H1 (cell line): Measurements from ENCODE around the gene NFATC1. TPM values are rescaled to one million over a fixed set of nuclear protein-coding genes. Genes with fewer than 3 reads are reported as not detected.

Experiments used
- CTCF ChIA-PET: fragments of 300-600 bp; sonication (Branson Sonifier 250); formaldehyde crosslinking; loops from one replicate; lab custom pipeline; 2021; ENCODE audit not compliant: partially characterized antibody; lab: Charles Lee
- POLR2A ChIA-PET: fragments of 300-600 bp; sonication (Branson Sonifier 250); formaldehyde crosslinking; loops from one replicate; lab custom pipeline; 2021; ENCODE audit warnings: inconsistent platforms; ENCODE audit not compliant: partially characterized antibody; lab: Charles Lee
- DNase-seq, 2 experiments: peaks; one replicate each; pipeline versions ENCODE4 v3.0.0 to v3.0.0-alpha.2; 2010 to 2022; ENCODE audit warnings: low spot score in 2 of 2, low read depth in 1 of 2, mixed read lengths in 1 of 2
- FAIRE-seq: peaks from 2 replicates; lab custom pipeline; 2011; peaks lifted over from hg19 to GRCh38; lab: Jason Lieb, UNC
- H2AFZ ChIP-seq: 2 replicates; pipeline ENCODE4 v1.8.1; 2012; ENCODE audit warnings: low read length, inconsistent platforms
- H2AK5ac ChIP-seq: 2 replicates; pipeline ENCODE4 v1.6.1; 2013; ENCODE audit warnings: low read depth, low read length
- H2BK120ac ChIP-seq: replicated peaks from 2 replicates; pipeline ENCODE3; 2013; ENCODE audit warnings: low read depth, low read length, inconsistent platforms
- H2BK12ac ChIP-seq: 2 replicates; pipeline ENCODE4 v1.6.1; 2013; ENCODE audit warnings: low read depth, low read length
- H2BK15ac ChIP-seq: 2 replicates; pipeline ENCODE4 v1.6.1; 2013; ENCODE audit warnings: low read length
- H2BK20ac ChIP-seq: 2 replicates; pipeline ENCODE4 v1.6.1; 2013; ENCODE audit warnings: low read length
- H2BK5ac ChIP-seq: 2 replicates; pipeline ENCODE4 v1.6.1; 2013; ENCODE audit warnings: low read depth, low read length
- H3K14ac ChIP-seq: 2 replicates; pipeline ENCODE4 v1.6.1; 2013; ENCODE audit warnings: inconsistent platforms; ENCODE audit not compliant: insufficient read length
- H3K18ac ChIP-seq: 2 replicates; pipeline ENCODE4 v1.6.1; 2013; ENCODE audit warnings: low read length; ENCODE audit errors: extremely low read depth
- H3K23ac ChIP-seq: 2 replicates; pipeline ENCODE4 v1.6.1; 2013; ENCODE audit warnings: inconsistent platforms; ENCODE audit not compliant: insufficient read length
- H3K23me2 ChIP-seq: 2 replicates; pipeline ENCODE4 v1.6.1; 2013; ENCODE audit warnings: low read depth, low read length
- H3K27ac ChIP-seq: 2 replicates; pipeline ENCODE4 v1.6.1; 2011; ENCODE audit warnings: low read depth, low read length, inconsistent platforms
- H3K27me3 ChIP-seq, 4 experiments: replicated peaks in 1 of 4; 1 replicate in 1 of 4; 2 replicates in 3 of 4; pipeline versions ENCODE4 v1.6.1 to v1.8.1; 2011 to 2013; ENCODE audit warnings: low read length in 3 of 4, mild to moderate bottlenecking in 3 of 4, inconsistent platforms in 2 of 4, mixed read lengths in 2 of 4, moderate library complexity in 1 of 4; ENCODE audit not compliant: control insufficient read depth in 3 of 4, insufficient read depth in 3 of 4; ENCODE audit errors: extremely low read depth in 1 of 4
- H3K36me3 ChIP-seq, 4 experiments: 2 replicates each; pipeline versions ENCODE4 v1.6.1 to v1.8.1; 2011 to 2013; ENCODE audit warnings: mild to moderate bottlenecking in 4 of 4, low read length in 3 of 4, moderate library complexity in 2 of 4, control low read depth in 1 of 4, inconsistent platforms in 1 of 4; ENCODE audit not compliant: insufficient read depth in 4 of 4, control insufficient read depth in 2 of 4
- H3K4ac ChIP-seq: replicated peaks from 2 replicates; pipeline ENCODE3; 2013; ENCODE audit warnings: low read length, low read depth, mixed read lengths, inconsistent platforms; ENCODE audit not compliant: insufficient read length
- H3K4me1 ChIP-seq, 4 experiments: replicated peaks in 1 of 4; 1 replicate in 1 of 4; 2 replicates in 3 of 4; pipeline versions ENCODE4 v1.6.1 to v1.8.1; 2011 to 2013; ENCODE audit warnings: low read length in 3 of 4, inconsistent platforms in 2 of 4, mixed read lengths in 1 of 4; ENCODE audit not compliant: insufficient read depth in 4 of 4, control insufficient read depth in 3 of 4
- H3K4me2 ChIP-seq, 2 experiments: 2 replicates each; pipeline versions ENCODE4 v1.6.1 to v1.8.1; 2011 to 2013; ENCODE audit warnings: low read depth in 2 of 2, low read length in 2 of 2, control low read depth in 1 of 2, inconsistent platforms in 1 of 2, mild to moderate bottlenecking in 1 of 2; ENCODE audit not compliant: insufficient read depth in 1 of 2
- H3K4me3 ChIP-seq, 4 experiments: fragments of 200-600, 300-600 bp in 1 of 4; sonication (generic), shearing (Covaris generic), sonication (Bioruptor Twin) in 1 of 4; 2 replicates each; pipeline versions ENCODE4 v1.5.1 to v1.8.1; 2011 to 2016; ENCODE audit warnings: low read length in 4 of 4, low read depth in 3 of 4, control low read depth in 2 of 4, inconsistent platforms in 2 of 4, mild to moderate bottlenecking in 2 of 4, mixed read lengths in 1 of 4, moderate library complexity in 1 of 4; ENCODE audit not compliant: insufficient read depth in 2 of 4; ENCODE audit errors: extremely low read depth in 1 of 4
- H3K56ac ChIP-seq: replicated peaks from 2 replicates; pipeline ENCODE3; 2013; ENCODE audit warnings: low read depth, mild to moderate bottlenecking, mixed read lengths, low read length, inconsistent platforms; ENCODE audit not compliant: insufficient read length
- H3K79me1 ChIP-seq: 2 replicates; pipeline ENCODE4 v1.6.1; 2013; ENCODE audit warnings: low read depth, low read length, control low read depth
- H3K79me2 ChIP-seq, 2 experiments: 2 replicates each; pipeline versions ENCODE4 v1.6.1 to v1.8.1; 2012 to 2013; ENCODE audit warnings: low read length in 2 of 2, mild to moderate bottlenecking in 2 of 2, inconsistent platforms in 1 of 2; ENCODE audit not compliant: insufficient read depth in 2 of 2, control insufficient read depth in 1 of 2
- H3K9ac ChIP-seq, 4 experiments: replicated peaks in 1 of 4; 1 replicate in 1 of 4; 2 replicates in 3 of 4; pipeline versions ENCODE4 v1.6.1 to v1.8.1; 2011 to 2013; ENCODE audit warnings: low read depth in 3 of 4, low read length in 3 of 4, control low read depth in 2 of 4, mild to moderate bottlenecking in 2 of 4, moderate library complexity in 2 of 4, inconsistent platforms in 1 of 4; ENCODE audit errors: extremely low read depth in 1 of 4
- H3K9me3 ChIP-seq, 2 experiments: 2 replicates each; pipeline versions ENCODE4 v1.6.1 to v1.8.1; 2012 to 2013; ENCODE audit warnings: mild to moderate bottlenecking in 2 of 2, moderate library complexity in 2 of 2, control low read depth in 1 of 2, inconsistent platforms in 1 of 2, low read depth in 1 of 2, low read length in 1 of 2, mixed read lengths in 1 of 2; ENCODE audit not compliant: insufficient read depth in 2 of 2
- H4K20me1 ChIP-seq, 2 experiments: replicated peaks in 1 of 2; 2 replicates each; pipeline versions ENCODE3 to v1.8.1; 2011 to 2013; ENCODE audit warnings: inconsistent platforms in 2 of 2, low read length in 2 of 2, mild to moderate bottlenecking in 1 of 2; ENCODE audit not compliant: insufficient read depth in 2 of 2, control insufficient read depth in 1 of 2
- H4K5ac ChIP-seq: 2 replicates; pipeline ENCODE4 v1.6.1; 2013; ENCODE audit warnings: low read length, low read depth, mixed read lengths, inconsistent platforms; ENCODE audit not compliant: insufficient read length
- H4K8ac ChIP-seq: 2 replicates; pipeline ENCODE4 v1.8.0; 2013; ENCODE audit warnings: mild to moderate bottlenecking, moderate library complexity, low read length, inconsistent platforms; ENCODE audit not compliant: insufficient read depth; ENCODE audit errors: extremely low read depth
- H4K91ac ChIP-seq: replicated peaks from 2 replicates; pipeline ENCODE3; 2013; ENCODE audit warnings: low read length, mixed read lengths, inconsistent platforms; ENCODE audit not compliant: insufficient read length
- BCL11A ChIP-seq, 2 experiments: IDR thresholded peaks; one replicate each; pipeline ENCODE4 v1.6.1; 2011; ENCODE audit warnings: low read depth in 2 of 2, low read length in 2 of 2, mild to moderate bottlenecking in 2 of 2
- CBX8 ChIP-seq: fragments of 300-800, 300-1000 bp; sonication (generic); IDR thresholded peaks from 2 replicates; pipeline ENCODE4 v1.7.1; 2016; ENCODE audit warnings: low read depth, low read length, borderline replicate concordance
- CHD2 ChIP-seq: IDR thresholded peaks from 2 replicates; pipeline ENCODE4 v1.6.1; 2012; ENCODE audit warnings: low read length, improper control_type of control experiment
- CREB1 ChIP-seq: IDR thresholded peaks from 2 replicates; pipeline ENCODE4 v1.6.1; 2012; ENCODE audit warnings: inconsistent platforms
- CTBP2 ChIP-seq: IDR thresholded peaks from 2 replicates; pipeline ENCODE4 v1.7.0; 2011; ENCODE audit warnings: borderline replicate concordance, mild to moderate bottlenecking, moderate library complexity, mixed read lengths, low read length; ENCODE audit not compliant: insufficient read depth, insufficient read length
- FOSL1 ChIP-seq: IDR thresholded peaks from 2 replicates; pipeline ENCODE4 v1.6.1; 2011; ENCODE audit warnings: mild to moderate bottlenecking, low read depth, low read length, moderate library complexity; ENCODE audit not compliant: insufficient read depth
- KDM4A ChIP-seq: IDR thresholded peaks from one replicate; pipeline ENCODE4 v1.7.1; 2012; ENCODE audit warnings: low read depth, mild to moderate bottlenecking, moderate library complexity, low read length, inconsistent platforms; ENCODE audit not compliant: severe bottlenecking
- MAFK ChIP-seq: IDR thresholded peaks from 2 replicates; pipeline ENCODE4 v1.6.1; 2012; ENCODE audit warnings: low read depth, mild to moderate bottlenecking, improper control_type of control experiment, low read length
- SIRT6 ChIP-seq: IDR thresholded peaks from one replicate; pipeline ENCODE4 v1.7.1; 2012; ENCODE audit warnings: low read length, inconsistent platforms
- SIX5 ChIP-seq: IDR thresholded peaks from 2 replicates; pipeline ENCODE4 v1.6.1; 2011; ENCODE audit warnings: mild to moderate bottlenecking, low read depth, low read length
- SRF ChIP-seq: IDR thresholded peaks from 2 replicates; pipeline ENCODE4 v1.6.1; 2011; ENCODE audit warnings: mild to moderate bottlenecking, low read depth, low read length, moderate library complexity
- TBP ChIP-seq: IDR thresholded peaks from 2 replicates; pipeline ENCODE4 v1.6.1; 2011; ENCODE audit warnings: low read depth, low read length, improper control_type of control experiment
- ZNF274 ChIP-seq: IDR thresholded peaks from 2 replicates; pipeline ENCODE4 v1.7.0; 2012; ENCODE audit warnings: low read length, borderline replicate concordance; ENCODE audit errors: extremely low read depth
- WGBS, 2 experiments: shearing (Covaris generic) in 1 of 2; methylation state at CpG; one replicate each; pipeline versions ENCODE4 v1.1.6 to v1.1.7; 2013 to 2015; ENCODE audit warnings: low lambda C conversion rate in 2 of 2, mixed read lengths in 2 of 2, inconsistent platforms in 1 of 2, low coverage in 1 of 2, missing lambda C conversion rate in 1 of 2; ENCODE audit not compliant: insufficient replicate concordance in 2 of 2, insufficient coverage in 1 of 2, insufficient read length in 1 of 2; ENCODE audit errors: extremely low coverage in 1 of 2, missing lambda C conversion rate in 1 of 2; 5-methylcytosine and 5-hydroxymethylcytosine counted together
- polyA plus RNA-seq, 7 experiments: library from polyadenylated mRNA; depleted of rRNA in 3 of 7; stranded (reverse) in 5 of 7; unstranded in 2 of 7; fragments of >200 nt in 5 of 7; fragments of 200-250 nt in 2 of 7; gene quantifications; 1 replicate in 5 of 7; 2 replicates in 1 of 7; 4 replicates in 1 of 7; pipeline versions ENCODE4 v1.2.1 to v1.2.3, GENCODE V29; 2011 to 2013; ENCODE audit warnings: missing spikeins in 2 of 7, mixed read lengths in 2 of 7
- total RNA-seq: library from RNA; stranded (reverse); fragmentation: NEBNext Ultra II Directional; extraction: Animal tissue kit (Norgen Biotek cat#: 25700); gene quantifications from 2 replicates; pipeline ENCODE4 v1.2.1, GENCODE V29; 2021

The NFATC1 gene
- total and polyA plus RNA-seq, 2 of the 8 experiments (the other 6 are each of a cell fraction or from before 2014, with no cell fraction given), result 2.0 to 6.6 TPM

GRCh38 chr18:79355433-79356335 is 40.0 kb upstream of the NFATC1 start:
- H3K23me2 ChIP-seq, result no peaks in the 10 kb centered on the region

More at GRCh38 chr18:79355433-79356335, 40.0 kb upstream of the NFATC1 start:
- Histone ChIP-seq H4K20me1 (peaks cover 0 to 3% of the 10 kb centered on the region in 2 experiments), H4K91ac (no peak overlapping the region), H4K5ac (no peak overlapping the region), H3K79me1 (no peaks in the 10 kb centered on the region), H2BK120ac (no peak overlapping the region), H2BK12ac (no peak overlapping the region), H2BK20ac (no peak overlapping the region), H2BK15ac (no peak overlapping the region), H3K14ac (no peak overlapping the region), H3K36me3 (peaks cover 0 to 14% (median 0%) of the 10 kb centered on the region in 4 experiments; a peak in 2 of 8 replicates), H3K4me2 (no peak overlapping the region), H3K79me2 (no peaks in the 10 kb centered on the region), H3K4ac (no peak overlapping the region), H2AFZ (no peak overlapping the region), H3K56ac (no peak overlapping the region), H2AK5ac (no peak overlapping the region), H4K8ac (no peak overlapping the region), H3K4me1 (0 out of 7 replicates have a peak, but pooled peaks cover 0 to 2% (median 0%) of the 10 kb centered on the region in 4 experiments), H2BK5ac (no peak overlapping the region; the same call in 1 of the 2 replicates), H3K18ac (no peak overlapping the region), H3K9me3 (no peaks in the 10 kb centered on the region), H3K9ac (no peak overlapping the region), H3K23ac (no peak overlapping the region), H3K4me3 (no peak overlapping the region), H3K27ac (no peak overlapping the region), H3K27me3 (no peaks in the 10 kb centered on the region)
- POLR2A ChIA-PET, result no interaction called here
- CTCF ChIA-PET, result no interaction called here
- WGBS, 2 experiments, result 91% methylated on average over 26 of the region's 26 CpGs; no CpG with 5 or more reads in 1 of the 2 experiments
- no peak for TF ChIP-seq CHD2
- no peak for TF ChIP-seq TBP
- TF ChIP-seq MAFK, result no peak
- no peak for TF ChIP-seq ZNF274
- TF ChIP-seq CBX8, result no peak
- no peak for TF ChIP-seq CTBP2
- no peak for TF ChIP-seq SIX5
- TF ChIP-seq CREB1, result no peak
- TF ChIP-seq SRF, result no peak
- TF ChIP-seq KDM4A, result no peak
- TF ChIP-seq SIRT6, result no peak
- TF ChIP-seq BCL11A (IDR thresholded peaks at IDR 0.05; ENCODE audit: low read depth in 2 of 2, low read length in 2 of 2), result no peak
- no peak for TF ChIP-seq FOSL1
- no peak for FAIRE-seq
- DNase-seq, result no peak
